Measurements from ENCODE around the gene TAF4. TPM values are rescaled to one million over a fixed set of nuclear protein-coding genes. Genes with fewer than 3 reads are reported as not detected.

TAF4 gene
- total and polyA plus RNA-seq, 2 donors (not counting 3 experiments of a cell fraction or from before 2014, with no cell fraction given), result 6.1 to 19.5 TPM

- TF ChIP-seq EZH2 (IDR thresholded peaks at IDR 0.05; ENCODE audit: borderline replicate concordance, low read depth, low read length, severe bottlenecking), result no peak
- no peak for TF ChIP-seq FOS (IDR thresholded peaks at IDR 0.05; ENCODE audit: borderline replicate concordance, insufficient read depth, low read length)
- no peak for TF ChIP-seq MYC (IDR thresholded peaks at IDR 0.05; ENCODE audit: low read depth, low read length)
- no peak for TF ChIP-seq GATA2 (IDR thresholded peaks at IDR 0.05; ENCODE audit: insufficient read depth, insufficient read length, low read depth, low read length)
- TF ChIP-seq JUN (IDR thresholded peaks at IDR 0.05; ENCODE audit: borderline replicate concordance, insufficient read depth, insufficient read length, low read depth), result no peak
- TF ChIP-seq POLR2A (IDR thresholded peaks at IDR 0.05; ENCODE audit: low read depth, low read length), result no peak
- TF ChIP-seq CTCF (IDR thresholded peaks at IDR 0.05; ENCODE audit: extremely low read depth in 1 of 2, insufficient read depth in 1 of 2, low read depth in 1 of 2, low read length in 2 of 2), result no peak
- no peak for TF ChIP-seq POLR2AphosphoS5 (IDR thresholded peaks at IDR 0.05; ENCODE audit: insufficient read depth, low read depth, low read length)
- no peak for TF ChIP-seq MAX (IDR thresholded peaks at IDR 0.05; ENCODE audit: insufficient read depth, insufficient read length)
- peaks cover 0 to 4% of the 10 kb centered on the region in 2 experiments for H3K36me3 ChIP-seq (ENCODE audit: control insufficient read depth in 2 of 2, extremely low read depth in 1 of 2, insufficient read depth in 2 of 2, low read length in 2 of 2)
- POLR2A ChIA-PET, result no interaction called here
- H3K79me2 ChIP-seq (ENCODE audit: control insufficient read depth, insufficient read depth, low read length), result no peaks in the 10 kb centered on the region
- BruUV-seq (replicated peaks), result no TSS peak
- DNase-seq (ENCODE audit: low read depth, low spot score) (no peak), FAIRE-seq (no peak)
- H3K27me3 ChIP-seq (ENCODE audit: control insufficient read depth in 2 of 2, insufficient read depth in 2 of 2, low read length in 2 of 2), result peaks cover 3 to 8% of the 10 kb centered on the region in 2 experiments
- no peak overlapping the region for H3K27ac ChIP-seq (ENCODE audit: insufficient read depth, low read depth, low read length)
- CTCF ChIA-PET, result no interaction called here
- dilution Hi-C loops (cut with MboI; ENCODE audit: extremely low pct_ligation_motif_present, low sequenced_read_pairs) (no loop called here), intact Hi-C loops (cut with micrococcal nuclease) (no loop called here)
- H3K9ac ChIP-seq (replicated peaks; ENCODE audit: extremely low read depth, insufficient read depth, low read length), result no peak overlapping the region
- H3K9me1 ChIP-seq (replicated peaks; ENCODE audit: control insufficient read depth, extremely low read depth, insufficient read depth, low read length), result no peaks in the 10 kb centered on the region
- no peak overlapping the region for H3K4me3 ChIP-seq (replicated peaks in 1 of 3; ENCODE audit: insufficient read depth in 1 of 3, low read depth in 1 of 3, low read length in 3 of 3)
- no peaks in the 10 kb centered on the region for H3K4me1 ChIP-seq (ENCODE audit: control insufficient read depth, extremely low read depth, insufficient read depth, low read length)
- H4K20me1 ChIP-seq (replicated peaks; ENCODE audit: control insufficient read depth, extremely low read depth, insufficient read depth, low read length), result no peaks in the 10 kb centered on the region
- H2AFZ ChIP-seq (ENCODE audit: low read depth, low read length), result no peak overlapping the region
- H3K4me2 ChIP-seq (ENCODE audit: insufficient read depth, low read length), result no peak overlapping the region
- no peaks in the 10 kb centered on the region for H3K9me3 ChIP-seq (replicated peaks; ENCODE audit: control insufficient read depth, insufficient read depth, low read length)
These were observed 97.5 kb downstream of the TAF4 start for GRCh38 chr20:61968036-61968810.

Measured in endothelial cell of umbilical vein (primary cell).